Transverse colon (tissue), 4 donors: ENCODE results near the gene SLC24A1. TPM values are rescaled to one million over a fixed set of nuclear protein-coding genes. Genes with fewer than 3 reads are reported as not detected.

Source experiments
- DNase-seq: peaks from one replicate; pipeline ENCODE4 v3.0.0-alpha.2; 2019
- H3K27ac ChIP-seq, 4 donors: fragments of 200-600 bp; sonication (generic); 2 replicates each; pipeline ENCODE4 v1.5.1; 2016 to 2018; ENCODE audit warnings: inconsistent platforms in 4 of 4
- H3K27me3 ChIP-seq: fragments of 200-600 bp; sonication (generic); 2 replicates; pipeline ENCODE4 v1.5.1; 2017; ENCODE audit warnings: inconsistent platforms
- H3K36me3 ChIP-seq, 4 donors: fragments of 200-600 bp; sonication (generic); 2 replicates each; pipeline ENCODE4 v1.5.1; 2017 to 2019; ENCODE audit warnings: inconsistent platforms in 4 of 4
- H3K4me1 ChIP-seq, 4 donors: fragments of 200-600 bp; sonication (generic); 2 replicates each; pipeline ENCODE4 v1.5.1; 2017 to 2020; ENCODE audit warnings: inconsistent platforms in 4 of 4
- H3K4me3 ChIP-seq, 4 donors: fragments of 200-600 bp; sonication (generic); 1 replicate in 1 of 4; 2 replicates in 3 of 4; pipeline versions ENCODE4 v1.5.1 to v1.6.1; 2017 to 2019; ENCODE audit warnings: inconsistent platforms in 4 of 4
- H3K9me3 ChIP-seq, 2 donors: fragments of 200-600 bp; sonication (generic); 2 replicates each; pipeline ENCODE4 v1.5.1; 2017 to 2019; ENCODE audit warnings: inconsistent platforms in 2 of 2
- EP300 ChIP-seq: sonication (generic); formaldehyde crosslinking; IDR thresholded peaks from one replicate; pipeline ENCODE4 v1.6.1; 2017; ENCODE audit warnings: antibody characterized with exemption, low read depth
- POLR2A ChIP-seq: fragments of 450-650 bp; IDR thresholded peaks from one replicate; pipeline ENCODE4 v1.6.1; 2016; ENCODE audit warnings: antibody characterized with exemption, mild to moderate bottlenecking, moderate library complexity
- POLR2AphosphoS5 ChIP-seq, 3 donors: sonication (generic); formaldehyde crosslinking; IDR thresholded peaks; one replicate each; pipeline ENCODE4 v1.6.1; 2016; ENCODE audit warnings: antibody characterized with exemption in 3 of 3
- WGBS, 2 donors: methylation state at CpG; one replicate each; pipeline ENCODE4 v1.1.5; 2018; ENCODE audit warnings: low coverage in 1 of 2; 5-methylcytosine and 5-hydroxymethylcytosine counted together
- in situ Hi-C, 4 donors: fragments of 200-750 bp; cut with MboI; loops; one replicate each; pipeline versions ENCODE4 v1.15.0 to v1.15.1; 2017; ENCODE audit warnings: low sequenced_read_pairs in 3 of 4, low pct_ligation_motif_present in 1 of 4, low pct_unique_long_range_greater_than_20kb in 1 of 4
- intact Hi-C: fragments of 100-400 bp; cut with DNase I; formaldehyde crosslinking; loops from one replicate; pipeline ENCODE4 v1.15.1; 2023; ENCODE audit warnings: low total_unique reads
- total RNA-seq, 4 donors: library from RNA; depleted of rRNA; stranded (reverse); fragments of >200 nt; gene quantifications; one replicate each; pipeline ENCODE4 v1.1.0, GENCODE V29; 2016
- TF ChIP-seq, protein P1 (sequence below), 5 experiments: fragments of 200-600 bp in 3 of 5; fragments of 450-650 bp in 2 of 5; sonication (generic) in 3 of 5; IDR thresholded peaks; 1 replicate in 2 of 5; 2 replicates in 3 of 5; pipeline ENCODE4 v1.5.1; 2016 to 2017; ENCODE audit warnings: antibody characterized with exemption in 5 of 5, inconsistent platforms in 3 of 5, mild to moderate bottlenecking in 2 of 5, moderate library complexity in 1 of 5

SLC24A1 gene
- total RNA-seq, 4 donors from 2014 or later = 5.8 to 9.7 (median 5.9) TPM

- Histone ChIP-seq H3K27ac (no peak overlapping the region), H3K36me3 (peaks cover 0 to 15% (median 0%) of the 10 kb centered on the region in 4 donors), H3K4me3 (no peak overlapping the region), H3K4me1 (no peaks in the 10 kb centered on the region), H3K27me3 (no peaks in the 10 kb centered on the region), H3K9me3 (no peaks in the 10 kb centered on the region)
- TF ChIP-seq POLR2A (no peak), POLR2AphosphoS5 (IDR thresholded peaks at IDR 0.05) (no peak), EP300 (no peak)
- TF ChIP-seq, protein P1, sequence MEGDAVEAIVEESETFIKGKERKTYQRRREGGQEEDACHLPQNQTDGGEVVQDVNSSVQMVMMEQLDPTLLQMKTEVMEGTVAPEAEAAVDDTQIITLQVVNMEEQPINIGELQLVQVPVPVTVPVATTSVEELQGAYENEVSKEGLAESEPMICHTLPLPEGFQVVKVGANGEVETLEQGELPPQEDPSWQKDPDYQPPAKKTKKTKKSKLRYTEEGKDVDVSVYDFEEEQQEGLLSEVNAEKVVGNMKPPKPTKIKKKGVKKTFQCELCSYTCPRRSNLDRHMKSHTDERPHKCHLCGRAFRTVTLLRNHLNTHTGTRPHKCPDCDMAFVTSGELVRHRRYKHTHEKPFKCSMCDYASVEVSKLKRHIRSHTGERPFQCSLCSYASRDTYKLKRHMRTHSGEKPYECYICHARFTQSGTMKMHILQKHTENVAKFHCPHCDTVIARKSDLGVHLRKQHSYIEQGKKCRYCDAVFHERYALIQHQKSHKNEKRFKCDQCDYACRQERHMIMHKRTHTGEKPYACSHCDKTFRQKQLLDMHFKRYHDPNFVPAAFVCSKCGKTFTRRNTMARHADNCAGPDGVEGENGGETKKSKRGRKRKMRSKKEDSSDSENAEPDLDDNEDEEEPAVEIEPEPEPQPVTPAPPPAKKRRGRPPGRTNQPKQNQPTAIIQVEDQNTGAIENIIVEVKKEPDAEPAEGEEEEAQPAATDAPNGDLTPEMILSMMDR (IDR thresholded peaks at IDR 0.05) = no peak
- intact Hi-C loops = no loop called here
- in situ Hi-C loops = no loop called here
- DNase-seq = no peak
- WGBS, 2 donors = 100% methylated on average over 1 of the region's 1 CpG
These were observed 29.2 kb downstream of the SLC24A1 start for GRCh38 chr15:65651042-65651322.

DNA sequence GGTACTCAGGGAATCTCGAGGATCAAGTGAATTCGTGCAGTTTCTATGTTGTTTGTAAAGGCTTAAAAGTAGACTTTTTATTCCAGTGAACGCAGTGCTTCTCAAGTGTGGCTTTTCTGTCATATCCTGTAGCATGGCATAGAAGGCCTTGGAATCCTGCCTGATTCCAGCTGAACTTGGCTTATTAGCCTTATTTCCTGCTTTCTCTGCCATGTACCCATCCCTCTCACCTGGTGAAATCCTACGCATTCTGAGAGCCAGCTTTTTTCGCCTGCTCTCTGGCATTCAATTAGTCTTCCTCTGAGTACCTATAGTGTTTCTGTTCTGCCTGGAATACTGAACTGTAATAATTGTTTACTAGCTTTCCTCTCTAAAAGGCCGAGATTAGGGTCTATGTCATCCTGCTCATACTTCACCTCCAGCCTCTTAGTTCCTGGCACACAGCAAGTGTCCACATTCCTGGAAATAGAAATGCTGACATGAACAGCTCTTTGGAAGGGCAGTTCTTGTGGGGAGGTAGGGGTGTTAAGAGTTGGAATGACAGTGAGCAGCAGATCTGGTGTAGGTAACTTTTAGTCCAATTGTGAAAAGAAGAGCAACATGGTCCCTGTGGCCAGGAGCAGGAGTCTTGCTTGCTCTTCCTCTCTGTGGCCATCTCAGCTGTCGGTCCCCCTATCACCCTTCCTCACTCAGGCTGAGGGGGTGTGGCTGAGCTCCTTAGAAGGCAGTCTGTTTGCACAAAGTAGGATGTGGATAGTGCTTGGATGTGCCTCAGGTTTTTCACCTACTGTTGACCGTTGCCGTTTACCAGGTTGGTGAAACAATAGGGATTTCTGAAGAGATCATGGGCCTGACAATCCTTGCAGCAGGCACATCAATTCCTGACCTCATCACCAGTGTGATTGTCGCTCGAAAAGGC lies 30.4 kb downstream of the SLC24A1 start:
- H3K9me3 ChIP-seq = no peaks in the 10 kb centered on the region
- TF ChIP-seq, protein P1 (IDR thresholded peaks at IDR 0.05) = no peak
- TF ChIP-seq POLR2A = no peak
- TF ChIP-seq POLR2AphosphoS5 (IDR thresholded peaks at IDR 0.05) = no peak
- no peak for TF ChIP-seq EP300
- H3K27me3 ChIP-seq = no peaks in the 10 kb centered on the region
- no peaks in the 10 kb centered on the region for H3K4me1 ChIP-seq
- 78 to 93% methylated on average over 6 to 11 of the region's 11 CpGs for WGBS, 2 donors
- no peak for DNase-seq
- no peak overlapping the region for H3K27ac ChIP-seq
- peaks cover 0 to 20% (median 0%) of the 10 kb centered on the region in 4 donors for H3K36me3 ChIP-seq
- intact Hi-C loops (no loop called here), in situ Hi-C loops (no loop called here)
- no peak overlapping the region for H3K4me3 ChIP-seq

DNA sequence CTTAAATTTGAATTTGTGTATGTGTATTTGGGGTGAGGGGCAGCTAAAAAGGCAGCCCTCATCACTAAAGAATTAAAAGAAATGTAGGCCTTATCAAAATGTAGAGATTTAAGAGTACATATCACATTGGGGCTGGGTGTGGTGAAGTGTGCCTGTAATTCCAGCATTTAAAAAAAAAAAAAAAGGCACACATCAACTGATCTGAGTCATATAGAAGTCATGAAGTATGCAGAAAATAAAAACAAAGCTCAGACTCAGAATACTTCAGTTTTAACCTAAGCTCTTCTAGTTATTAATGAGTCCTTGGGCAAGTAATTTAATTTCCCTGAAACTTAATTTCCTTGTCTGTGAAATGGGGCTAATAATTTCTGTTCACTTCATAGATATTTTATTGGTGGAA lies 31.6 kb downstream of the SLC24A1 start:
- Histone ChIP-seq H3K9me3 (no peaks in the 10 kb centered on the region), H3K36me3 (peaks cover 0 to 24% (median 0%) of the 10 kb centered on the region in 4 donors), H3K27ac (no peak overlapping the region), H3K4me1 (no peaks in the 10 kb centered on the region), H3K27me3 (no peaks in the 10 kb centered on the region), H3K4me3 (no peak overlapping the region)
- intact Hi-C loops = no loop called here
- TF ChIP-seq POLR2A (no peak), EP300 (no peak), POLR2AphosphoS5 (IDR thresholded peaks at IDR 0.05) (no peak)
- TF ChIP-seq, protein P1 (IDR thresholded peaks at IDR 0.05) = no peak
- no peak for DNase-seq
- in situ Hi-C loops = no loop called here

DNA sequence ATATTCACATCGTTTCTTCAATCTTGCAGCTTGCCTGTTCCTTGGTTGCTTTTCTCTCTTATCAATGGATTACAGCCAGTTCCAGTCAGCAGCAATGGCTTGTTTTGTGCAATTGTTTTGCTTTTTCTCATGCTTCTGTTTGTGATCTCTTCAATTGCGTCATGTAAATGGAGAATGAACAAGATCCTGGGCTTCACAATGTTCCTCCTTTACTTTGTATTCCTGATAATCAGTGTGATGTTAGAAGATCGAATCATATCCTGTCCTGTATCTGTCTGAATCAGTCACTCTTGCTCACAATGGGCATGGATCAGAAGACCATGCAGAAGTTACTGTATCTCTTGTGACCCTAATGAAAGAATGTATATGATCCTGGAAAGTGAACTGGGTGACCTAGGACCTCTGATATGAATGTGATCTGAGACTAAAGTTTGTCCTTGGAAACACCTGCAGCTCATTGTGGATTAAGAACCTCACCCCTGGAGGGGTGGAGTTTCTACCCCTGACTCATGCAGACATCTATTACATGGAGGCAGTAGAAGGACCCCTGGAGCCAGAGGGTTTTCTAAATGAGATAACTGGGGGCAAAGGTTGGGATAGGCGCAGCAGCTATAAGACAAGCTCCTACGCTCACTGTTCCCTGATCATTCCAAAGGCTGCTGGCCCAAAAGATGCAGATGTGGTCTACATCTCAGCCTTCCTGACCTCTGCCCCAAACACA lies 32.2 kb downstream of the SLC24A1 start:
- 68 to 93% methylated on average over 3 to 5 of the region's 5 CpGs for WGBS, 2 donors

More for the DNA sequence above, 32.2 kb downstream of the SLC24A1 start:
- Histone ChIP-seq H3K27me3 (no peaks in the 10 kb centered on the region), H3K4me1 (no peaks in the 10 kb centered on the region), H3K9me3 (no peaks in the 10 kb centered on the region), H3K4me3 (no peak overlapping the region), H3K27ac (no peak overlapping the region), H3K36me3 (peaks cover 0 to 24% (median 0%) of the 10 kb centered on the region in 4 donors)
- intact Hi-C loops (no loop called here), in situ Hi-C loops (no loop called here)
- TF ChIP-seq EP300 (no peak), POLR2AphosphoS5 (IDR thresholded peaks at IDR 0.05) (no peak), POLR2A (no peak)
- TF ChIP-seq, protein P1 (IDR thresholded peaks at IDR 0.05) = no peak
- DNase-seq = no peak
